ENCODE data around the gene MORN1.

MORN1 gene

DNA sequence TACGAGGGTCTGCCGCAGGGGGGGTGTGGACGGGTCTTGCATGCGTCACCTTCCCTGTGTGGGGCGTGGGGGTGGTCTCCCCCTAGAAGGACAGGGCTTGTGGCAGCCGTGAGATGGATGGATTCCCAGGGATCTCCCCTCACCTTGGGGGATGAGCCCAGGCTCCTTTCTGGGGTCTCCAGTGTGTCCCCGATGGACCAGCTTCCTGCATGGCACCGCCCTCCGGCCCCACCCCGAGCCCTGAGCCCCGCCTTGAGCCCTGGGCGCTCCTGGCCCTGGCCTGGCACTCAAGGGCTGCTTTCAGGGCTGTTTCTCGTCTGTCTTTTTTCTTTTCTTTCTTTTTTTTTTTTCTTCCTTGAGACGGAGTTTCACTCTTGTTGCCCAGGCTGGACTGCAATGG, 103.7 kb downstream of the MORN1 start:
- DNase-seq = no peak

- no peak for DNase-seq
These were observed 104.4 kb downstream of the MORN1 start for GRCh38 chr1:2286923-2287322.

DNA sequence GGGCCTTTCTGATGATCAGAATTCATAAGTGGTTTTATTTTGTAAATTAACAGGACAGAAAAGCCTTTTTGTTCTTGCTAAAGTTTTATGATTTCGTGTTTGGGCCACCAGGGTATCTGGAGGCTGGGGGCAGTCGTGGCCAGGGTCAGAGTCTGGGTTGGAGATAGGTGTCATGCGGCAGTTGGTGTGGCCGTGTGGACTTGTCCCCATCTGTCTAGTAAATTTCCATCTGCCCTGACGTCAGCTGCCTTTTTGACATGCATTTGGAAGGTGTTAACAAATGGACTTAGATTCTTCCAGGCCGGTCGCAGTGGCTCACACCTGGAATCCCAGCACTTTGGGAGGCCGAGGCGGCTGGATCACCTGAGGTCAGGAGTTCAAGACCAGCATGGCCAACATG, 106.4 kb downstream of the MORN1 start:
- no peak for DNase-seq

DNA sequence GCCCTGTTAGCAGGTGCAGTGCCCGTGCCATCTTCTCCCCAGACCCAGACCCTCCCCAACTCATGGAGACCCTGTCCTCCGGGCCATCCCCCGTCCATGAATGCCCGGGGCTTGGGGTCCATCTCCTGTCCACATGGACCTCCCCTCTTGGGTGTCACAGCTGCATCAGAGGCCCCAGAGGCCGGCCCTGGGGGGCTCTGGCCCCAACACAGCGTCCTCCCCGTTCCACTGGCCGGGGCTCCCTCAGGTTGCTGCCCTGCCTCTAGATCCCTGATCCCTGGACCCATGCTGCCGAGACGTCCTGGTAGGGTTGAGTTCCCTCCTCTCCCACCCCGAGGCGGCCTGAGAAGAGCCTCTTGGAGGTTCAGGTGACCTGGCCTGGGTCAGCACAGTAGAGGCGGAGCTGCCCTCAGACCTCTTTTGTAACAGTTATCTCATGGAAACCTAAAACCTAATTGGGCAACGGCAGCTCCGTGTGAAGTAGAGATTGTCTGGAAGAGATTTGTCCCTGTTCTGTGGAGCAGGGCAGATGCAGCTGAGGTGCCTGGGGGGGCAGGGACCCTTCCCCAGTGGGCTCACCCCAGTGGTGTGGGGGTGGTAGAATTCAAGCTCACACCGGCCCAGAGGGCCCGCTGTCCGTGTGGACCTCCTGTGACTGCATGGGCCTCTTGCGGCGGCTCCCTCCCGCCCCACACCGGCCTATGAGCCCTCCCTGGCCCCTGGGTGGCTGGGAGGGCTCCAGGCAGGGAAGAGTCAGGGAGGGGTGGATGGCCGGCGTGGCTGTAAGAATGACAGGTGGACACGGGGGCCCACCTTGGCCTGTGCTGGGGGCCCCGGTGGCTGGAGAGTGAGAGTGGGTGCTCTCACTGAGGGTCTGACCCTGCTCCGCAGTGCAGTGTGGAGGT, 107.1 kb downstream of the MORN1 start:
- no peak for DNase-seq

DNA sequence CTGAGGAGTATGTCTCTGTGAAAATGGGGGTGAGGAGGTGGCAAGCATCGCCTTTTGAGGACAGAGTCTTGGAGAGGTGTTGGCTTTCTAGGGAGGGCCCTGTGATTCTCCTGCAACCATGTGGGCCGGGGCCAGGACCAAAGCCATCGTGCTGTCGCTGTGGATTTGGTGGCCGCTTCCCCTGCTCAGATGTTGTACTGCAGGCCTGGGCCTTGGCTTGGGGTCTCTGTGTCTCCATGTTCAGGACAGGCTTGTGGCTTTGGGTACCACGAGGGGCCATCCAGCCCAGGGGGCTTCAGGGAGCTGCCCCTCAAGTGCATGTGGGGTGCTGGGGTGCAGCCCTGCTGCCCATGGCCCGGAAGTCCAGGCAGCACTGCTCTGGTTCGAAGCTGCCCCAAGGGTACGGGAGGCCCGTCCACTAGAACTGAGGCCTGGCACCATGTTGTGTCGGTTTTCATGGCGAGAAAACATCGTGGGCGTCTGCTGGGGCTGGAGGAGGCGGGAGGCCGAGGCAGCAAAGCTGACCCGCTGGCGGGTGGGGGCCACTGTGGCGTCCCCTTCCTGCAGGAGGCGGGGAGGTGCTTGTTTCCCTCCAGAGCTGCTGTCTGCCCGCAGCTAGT, 107.9 kb downstream of the MORN1 start:
- DNase-seq = no peak

- DNase-seq = no peak
These were observed 108.6 kb downstream of the MORN1 start for GRCh38 chr1:2282556-2283270.

GRCh38 chr1:2279817-2280216, 111.5 kb downstream of the MORN1 start:
- DNase-seq = no peak

- no peak for DNase-seq
These were observed 112.1 kb downstream of the MORN1 start for GRCh38 chr1:2279210-2279639.

DNA sequence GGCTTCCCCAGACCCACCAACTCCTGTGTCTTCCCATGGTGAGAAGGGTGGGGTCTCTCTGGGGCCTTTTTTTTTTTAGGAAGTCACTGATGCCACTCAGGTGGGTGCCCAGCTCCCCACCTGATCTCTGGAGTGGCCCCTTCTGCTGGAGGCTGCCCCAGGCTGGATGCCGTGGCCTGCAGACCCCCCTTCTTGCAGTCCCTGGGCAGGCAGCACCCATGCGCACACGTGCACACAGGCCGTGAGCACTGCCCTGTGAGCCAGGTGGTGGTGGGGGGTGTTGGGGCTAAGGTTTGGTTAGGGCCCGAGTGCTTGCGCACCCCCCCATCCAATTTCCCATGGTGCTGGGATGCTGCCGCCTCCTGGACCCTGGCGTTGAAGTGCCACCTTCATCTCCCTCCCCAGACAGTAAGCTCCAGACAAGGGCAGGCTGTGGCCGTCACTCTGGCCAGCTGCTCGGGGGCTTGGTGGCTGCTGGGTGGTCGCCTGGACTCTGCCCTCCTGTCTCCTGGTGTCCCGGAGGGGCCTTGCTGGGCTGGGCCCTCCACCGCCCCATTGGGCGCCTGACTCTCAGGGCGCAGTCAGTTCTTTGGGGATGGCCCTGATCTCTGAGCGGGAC, 112.7 kb downstream of the MORN1 start:
- no peak for DNase-seq

- DNase-seq = no peak
These were observed 113.4 kb downstream of the MORN1 start for GRCh38 chr1:2277741-2278488.

DNA sequence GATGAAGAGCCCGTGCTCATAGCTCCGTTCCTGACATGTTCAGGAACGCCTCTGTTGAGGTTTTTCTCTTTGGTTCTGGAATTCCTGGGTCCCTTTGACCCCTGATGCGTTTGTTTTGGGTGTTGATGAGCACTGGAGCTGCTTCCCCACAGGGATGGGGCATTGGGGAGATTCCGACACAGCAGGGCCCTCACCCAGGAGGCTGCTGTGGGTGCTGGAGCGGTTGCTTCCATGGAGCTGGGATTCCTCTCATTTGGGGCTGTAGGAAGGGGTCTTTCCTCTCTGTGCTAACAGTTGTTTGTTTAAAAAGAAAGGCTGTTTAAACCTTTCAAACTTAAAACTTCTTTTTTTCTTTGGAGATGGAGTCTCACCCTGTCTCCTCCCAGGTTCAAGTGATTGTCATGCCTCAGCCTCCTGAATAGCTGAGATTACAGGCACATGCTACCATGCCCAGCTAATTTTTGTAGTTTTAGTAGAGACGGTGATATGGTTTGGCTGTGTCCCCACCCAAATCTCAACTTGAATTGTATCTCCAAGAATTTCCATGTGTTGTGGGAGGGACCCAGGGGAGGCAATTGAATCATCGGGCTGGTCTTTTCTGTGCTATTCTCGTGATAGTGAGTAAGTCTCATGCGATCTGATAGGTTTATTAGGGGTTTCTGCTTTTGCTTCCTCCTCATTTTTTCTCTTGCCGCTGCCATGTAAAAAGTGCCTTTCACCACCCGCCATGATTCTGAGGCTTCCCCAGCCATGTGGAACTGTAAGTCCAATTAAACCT, 114.4 kb downstream of the MORN1 start:
- DNase-seq = no peak

DNA sequence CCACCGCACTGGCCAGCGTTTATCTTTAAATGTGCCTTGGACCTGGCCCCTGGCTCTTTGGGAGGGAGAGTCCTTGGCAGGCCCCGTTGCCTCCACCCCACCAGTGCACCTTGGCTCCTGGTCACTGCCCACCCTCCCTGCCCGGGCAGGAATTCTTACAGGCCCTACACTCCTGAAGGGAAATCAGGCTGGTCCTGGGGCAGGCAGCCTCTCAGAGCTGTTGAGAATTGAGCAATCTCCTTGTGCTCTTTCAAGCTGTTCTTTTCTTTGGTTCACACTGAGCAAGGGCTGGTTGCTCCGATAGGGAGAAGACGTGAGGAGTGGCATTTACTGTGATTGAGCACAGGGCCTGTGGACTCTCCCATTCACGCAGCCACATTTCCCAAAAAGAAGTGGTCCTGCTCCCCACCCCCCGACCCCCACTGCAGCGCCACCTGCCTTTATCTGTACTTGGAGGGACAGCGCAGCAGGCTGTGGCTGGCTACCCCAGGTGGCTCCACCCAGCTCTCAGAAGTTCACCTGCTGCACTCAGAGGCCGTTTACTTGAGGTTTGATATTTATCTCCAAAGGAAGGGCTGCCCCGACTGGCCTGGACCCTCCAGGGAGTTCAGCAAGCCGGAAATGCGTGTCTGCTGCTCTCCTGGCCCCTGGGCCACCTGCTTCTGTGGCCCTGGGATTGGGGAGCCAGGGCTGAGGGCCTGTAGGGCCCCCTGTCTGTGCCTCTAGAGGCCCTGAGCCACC, 115.4 kb downstream of the MORN1 start:
- no peak for DNase-seq

GRCh38 chr1:2274929-2275475, 116.4 kb downstream of the MORN1 start:
- no peak for DNase-seq

DNA sequence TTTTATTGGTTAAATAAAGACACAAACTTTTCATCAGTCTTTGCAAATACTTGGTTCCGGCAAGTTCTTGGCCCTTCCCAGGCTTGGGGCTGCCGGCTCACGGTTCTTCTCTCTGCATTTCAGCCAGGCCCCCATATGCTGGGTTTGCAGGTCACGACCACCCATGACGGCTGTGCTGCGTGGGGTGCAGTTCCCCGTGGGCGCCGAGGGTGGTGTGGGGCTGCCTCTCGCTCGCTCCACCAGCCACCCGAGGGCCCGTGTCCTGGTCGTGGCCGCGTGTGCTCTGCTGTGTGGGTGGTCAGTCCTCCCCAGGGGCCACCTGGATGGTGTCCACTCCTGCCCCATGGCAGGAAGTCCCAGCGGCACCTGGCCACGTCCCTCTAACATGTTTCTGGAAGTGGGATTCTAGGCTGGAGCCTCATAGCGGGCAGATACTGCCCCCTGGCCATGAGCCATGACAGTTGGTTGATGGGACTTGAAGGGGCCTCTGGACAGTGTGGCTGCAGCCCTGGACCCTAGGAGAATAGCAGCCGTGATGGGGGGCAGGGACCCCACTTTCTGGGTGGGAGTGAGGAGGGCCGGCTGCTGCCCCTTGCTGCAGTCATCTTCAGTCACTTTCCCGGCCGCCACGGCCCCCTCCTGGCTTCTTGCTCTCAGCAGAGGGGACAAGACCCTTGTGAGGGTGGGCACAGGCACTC, 117.0 kb downstream of the MORN1 start:
- DNase-seq = no peak

DNA sequence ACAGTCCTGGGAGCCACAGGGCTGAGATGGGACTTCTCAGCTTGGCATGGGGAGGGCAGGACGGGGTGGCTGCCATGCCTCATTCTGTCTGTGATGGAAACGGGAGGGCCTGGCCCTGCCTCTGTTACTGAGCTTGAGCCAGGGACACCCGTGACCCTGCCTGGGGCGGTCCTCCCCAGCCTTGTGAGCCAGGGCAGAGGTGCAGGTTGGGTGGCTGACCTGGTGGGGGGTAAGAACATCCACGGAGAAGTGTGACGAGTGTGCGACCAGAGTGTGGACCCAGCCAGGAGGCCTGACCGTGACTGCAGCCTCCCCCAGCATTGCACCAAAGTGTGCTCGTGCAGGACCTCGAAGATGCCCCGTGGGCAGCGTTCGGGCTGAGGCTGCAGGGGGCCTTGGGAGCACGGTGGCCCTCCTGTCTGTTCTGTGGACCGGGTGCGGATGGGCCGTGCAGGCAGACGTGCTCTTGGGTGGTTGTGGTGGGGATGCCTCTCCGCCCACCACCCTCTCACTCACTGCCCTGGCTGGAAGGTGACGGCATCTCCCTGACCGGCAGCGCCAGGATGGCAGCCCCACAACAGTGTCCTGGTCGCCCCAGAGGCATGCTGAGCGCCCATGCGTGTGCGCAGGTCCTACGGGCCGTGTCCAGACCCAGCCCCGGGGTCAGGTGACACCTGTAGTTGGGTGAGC, 117.8 kb downstream of the MORN1 start:
- DNase-seq = no peak

GRCh38 chr1:2272686-2273400, 118.5 kb downstream of the MORN1 start:
- no peak for DNase-seq

GRCh38 chr1:2271841-2272655, 119.3 kb downstream of the MORN1 start:
- no peak for DNase-seq

Measured in CD4-positive, alpha-beta T cell treated with Interferon gamma for 1 hour (primary cell).